NCI-H226 (cell line): Measurements from ENCODE around the gene C5orf47.
A peak's percentile ranks its signal among the peaks of the same experiment; 100 is the strongest.

Experiments
- DNase-seq: peaks from one replicate; pipeline ENCODE4 v3.0.0-alpha.2; 2015

Gene C5orf47

DNA sequence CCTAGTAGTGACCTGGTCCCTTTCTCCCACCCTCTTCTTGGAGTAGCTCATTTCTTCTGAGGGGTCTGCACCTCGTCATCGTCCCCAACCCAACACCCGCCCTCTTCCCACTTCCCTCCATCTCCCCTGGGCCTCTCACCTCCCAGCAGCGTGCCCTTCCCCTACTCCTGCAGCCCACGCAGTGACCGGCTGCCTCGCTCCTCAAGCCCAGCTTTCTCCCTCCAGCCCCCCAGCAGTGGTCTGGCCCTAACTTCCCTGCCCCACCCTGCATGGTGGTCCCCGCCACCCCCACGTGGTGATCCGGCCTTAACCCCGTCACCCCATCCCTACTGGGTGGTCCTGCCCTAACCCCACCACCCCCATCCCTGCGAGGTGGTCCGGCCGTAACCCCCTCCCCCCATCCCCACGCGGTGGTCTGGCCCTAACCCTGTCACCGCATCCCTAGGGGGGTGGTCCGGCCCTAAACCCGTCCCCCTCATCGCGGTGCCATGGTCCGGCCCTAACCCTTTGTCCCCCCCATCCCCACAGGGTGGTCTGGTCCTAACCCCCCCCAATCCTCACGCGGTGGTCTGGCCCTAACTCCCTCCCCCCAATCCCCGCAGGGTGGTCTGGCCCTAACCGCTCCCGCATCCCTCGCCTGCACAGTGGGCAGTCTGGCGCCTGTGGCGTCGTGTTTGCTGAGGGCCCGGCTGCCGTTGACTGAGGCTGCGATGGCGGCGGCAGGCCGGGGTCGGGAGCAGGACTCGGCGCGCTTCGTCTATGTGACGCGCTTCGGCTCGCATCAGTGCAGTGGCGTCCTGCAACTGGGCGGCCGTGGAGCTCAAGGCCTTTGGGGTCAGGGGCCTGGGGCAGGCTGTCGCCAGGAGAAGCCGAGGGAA, at the start of gene C5orf47:
Gene C5orf47 (plus strand): TSS at position 617 of the 878 bp plus-strand sequence. CDS start 94 bp downstream, at position 711.
- DNase-seq: no peak

DNA sequence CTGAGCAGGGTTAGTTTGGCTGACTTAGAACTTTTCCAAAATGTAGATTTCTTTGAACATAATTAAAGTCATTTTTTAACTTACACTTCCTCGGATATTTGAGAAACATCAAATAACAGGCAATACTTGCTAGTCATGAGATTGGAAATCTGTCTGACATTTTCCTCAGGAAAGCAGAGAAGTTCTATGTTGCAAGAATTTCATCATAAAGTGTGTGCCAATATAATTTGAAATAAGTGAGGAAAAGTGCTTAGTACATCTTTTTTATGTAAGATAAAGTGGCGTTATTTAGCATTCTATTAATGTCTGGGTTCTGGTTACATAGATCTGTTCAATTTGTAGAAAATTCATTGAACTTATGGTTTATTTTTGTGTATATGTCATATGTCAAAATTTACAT, 48.7 kb upstream of the C5orf47 start:
- DNase-seq: no peak

DNA sequence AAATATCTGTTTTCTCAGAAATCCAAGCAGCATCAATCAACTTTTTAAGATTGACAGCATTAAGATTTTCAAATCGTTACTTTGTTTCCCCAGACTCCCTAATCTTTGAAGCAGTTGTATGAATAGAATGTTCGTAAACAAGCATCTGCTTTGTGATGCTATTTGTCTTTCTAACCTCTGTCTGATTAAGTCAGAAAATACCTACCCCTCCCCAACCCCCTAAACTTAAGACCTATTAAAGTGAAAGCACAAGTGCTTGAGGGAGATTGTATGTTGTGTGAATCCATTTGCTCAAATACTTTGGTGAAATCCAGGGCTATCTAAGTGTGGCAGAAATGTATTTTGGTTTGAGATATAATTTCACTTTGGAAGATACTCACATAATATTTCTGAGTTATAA, 47.9 kb upstream of the C5orf47 start:
- DNase-seq: no peak

GRCh38 chr5:173941758-173942401, 47.1 kb upstream of the C5orf47 start:
- no peak for DNase-seq

- no peak for DNase-seq
Observed at GRCh38 chr5:173944511-173944910, 44.5 kb upstream of the C5orf47 start.

GRCh38 chr5:173945160-173945559, 43.8 kb upstream of the C5orf47 start:
- DNase-seq: no peak

GRCh38 chr5:173946323-173946722, 42.6 kb upstream of the C5orf47 start:
- no peak for DNase-seq

DNA sequence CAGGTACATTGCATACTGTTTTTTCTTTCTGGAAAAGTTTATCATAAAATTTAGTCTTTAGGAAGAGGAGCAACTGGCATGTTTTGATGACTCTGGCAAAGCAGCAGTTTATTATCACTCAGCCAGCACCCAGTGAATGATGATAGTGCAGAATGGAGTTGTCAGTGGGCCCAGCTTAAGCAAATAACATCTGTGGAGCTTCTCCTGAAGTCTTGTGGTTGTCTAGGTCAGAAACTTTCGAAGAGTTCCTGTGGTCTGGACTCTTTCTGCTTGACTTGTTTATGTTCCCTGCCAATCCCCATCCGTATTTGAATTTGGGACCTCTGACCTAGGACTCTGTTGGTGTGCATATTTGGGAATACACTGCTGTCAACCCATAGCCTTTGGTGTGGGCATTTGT, 38.1 kb upstream of the C5orf47 start:
- DNase-seq: no peak

GRCh38 chr5:173953528-173954090, 35.4 kb upstream of the C5orf47 start:
- DNase-seq: no peak

DNA sequence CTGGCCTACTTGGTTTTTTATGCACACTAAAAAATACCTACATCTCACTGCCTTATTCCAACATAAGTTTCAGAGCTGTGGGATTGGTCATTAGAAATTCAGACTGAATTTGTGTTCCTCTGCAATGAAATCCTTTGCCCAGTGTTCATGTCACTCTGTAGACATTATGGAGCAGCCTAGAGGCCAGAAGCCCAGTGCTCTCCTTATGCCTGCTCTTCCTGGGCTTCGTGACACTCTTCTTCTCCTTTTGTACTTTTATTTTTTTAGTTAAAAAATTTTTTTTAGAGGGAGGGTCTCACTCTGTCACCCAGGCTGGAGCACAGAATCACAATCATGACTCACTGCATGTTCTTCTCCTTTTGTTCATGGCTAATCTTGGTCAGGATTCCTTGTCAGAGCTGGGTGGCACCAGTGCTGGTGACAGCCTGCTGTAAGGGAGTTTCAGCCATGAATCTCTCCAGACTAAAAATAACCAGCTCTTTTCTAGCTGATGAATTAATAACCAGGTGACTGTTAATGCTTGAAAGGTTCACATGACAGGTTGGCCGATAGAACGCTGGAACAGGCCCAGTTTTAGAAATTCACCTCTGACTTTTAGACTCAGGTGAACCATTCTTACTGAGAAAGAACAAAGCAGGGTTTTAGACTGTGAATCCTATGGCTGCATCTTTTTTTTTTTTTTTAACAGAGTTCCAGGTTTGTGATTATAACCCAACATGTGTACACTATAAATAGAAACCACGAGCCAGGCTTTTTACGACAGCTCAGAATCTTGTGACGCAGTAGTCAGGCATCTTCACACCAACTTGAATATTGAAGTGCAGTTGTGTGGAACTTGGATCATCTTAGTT, 34.1 kb upstream of the C5orf47 start:
- DNase-seq: no peak

DNA sequence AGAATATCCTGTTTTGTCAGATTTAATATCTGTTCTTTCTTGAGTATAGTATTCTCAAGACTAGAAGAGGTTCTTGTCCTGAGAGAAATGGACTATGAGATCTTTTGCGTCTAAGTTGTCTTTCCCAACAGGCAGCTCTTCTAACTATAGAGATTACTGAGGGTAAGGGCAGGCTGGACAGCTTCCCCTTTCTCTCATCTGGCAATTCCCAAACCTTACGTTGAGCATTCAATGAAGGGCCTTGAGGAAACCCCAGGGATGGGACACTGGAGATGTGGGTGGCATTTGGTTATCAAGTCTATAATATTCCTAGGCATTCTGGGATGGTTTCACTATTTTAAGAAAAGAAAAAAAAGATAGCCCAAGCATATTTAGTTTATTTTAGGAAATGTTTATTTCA, 28.0 kb upstream of the C5orf47 start:
- no peak for DNase-seq

- no peak for DNase-seq
Observed at GRCh38 chr5:173961418-173961817, 27.6 kb upstream of the C5orf47 start.

GRCh38 chr5:173962436-173962972, 26.5 kb upstream of the C5orf47 start:
- no peak for DNase-seq

DNA sequence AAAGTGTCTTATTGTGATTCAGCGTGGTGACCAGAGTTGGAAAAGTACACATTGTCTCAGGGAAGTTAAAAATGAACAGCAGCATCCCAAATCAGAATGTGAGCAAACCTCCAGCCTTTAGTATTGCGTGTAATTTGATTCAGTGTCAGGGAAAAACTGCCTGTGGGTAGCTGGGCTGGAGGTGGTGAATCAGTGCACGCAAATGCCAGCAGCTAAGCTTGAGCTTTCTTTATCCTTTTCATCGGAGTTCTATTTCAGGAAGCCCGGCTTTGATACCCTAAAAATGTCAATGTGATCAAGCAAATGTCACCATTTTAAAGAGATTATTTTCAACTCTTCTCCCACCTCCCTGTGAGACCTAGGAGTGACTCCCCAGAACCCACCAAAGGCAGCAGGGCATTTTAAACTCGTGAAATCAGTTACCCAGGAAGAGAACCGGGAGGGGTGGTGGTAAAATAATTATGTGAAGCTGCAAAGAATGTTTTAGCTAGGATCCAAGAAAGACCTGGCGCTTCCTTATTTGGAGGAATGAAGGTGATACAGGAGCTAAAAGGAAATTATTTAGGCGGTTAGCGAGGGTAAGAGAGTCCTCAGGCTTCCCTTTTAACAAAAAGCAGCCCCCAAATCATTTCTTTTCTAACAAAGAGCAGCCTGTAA, 25.7 kb upstream of the C5orf47 start:
- no peak for DNase-seq

GRCh38 chr5:173963867-173964441, 25.0 kb upstream of the C5orf47 start:
- DNase-seq: no peak

- DNase-seq: no peak
Observed at GRCh38 chr5:173964506-173964905, 24.5 kb upstream of the C5orf47 start.

DNA sequence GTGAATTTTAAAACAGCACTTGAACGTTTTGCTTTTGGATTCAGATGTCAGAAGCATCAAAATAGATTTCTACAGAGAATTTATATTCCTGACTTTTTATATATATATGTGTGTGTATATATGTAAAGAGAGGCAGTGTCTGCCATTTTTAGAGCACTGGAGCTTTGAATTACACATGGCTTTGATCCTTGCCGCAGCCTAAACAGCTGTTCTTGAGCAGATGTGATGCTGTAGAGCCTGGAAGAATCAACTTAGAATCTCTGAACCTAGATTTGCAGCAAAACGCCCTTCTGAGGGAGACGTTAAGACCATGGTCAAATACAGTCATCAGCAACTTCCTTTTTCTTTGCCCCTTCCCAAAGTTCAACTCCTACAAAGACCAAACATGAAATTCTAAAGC, 21.7 kb upstream of the C5orf47 start:
- no peak for DNase-seq

- no peak for DNase-seq
Observed at GRCh38 chr5:173968154-173968797, 20.7 kb upstream of the C5orf47 start.

- DNase-seq: peak; percentile 52
Observed at GRCh38 chr5:173969167-173970049, 19.6 kb upstream of the C5orf47 start.
